DOHH2 (cell line): ENCODE measurements around the gene SLC38A9.
"Not testable (repeated sequence)": the region's sequence is repeated elsewhere in the genome, so short reads cannot be mapped to it uniquely, and the experiment has no call there.

Experiments
- H3F3A ChIP-seq: fragments of 200-600 bp; sonication (generic), shearing (Covaris generic); 2 replicates; pipeline ENCODE4 v1.6.0; 2016; ENCODE audit warnings: antibody characterized with exemption, mild to moderate bottlenecking; ENCODE audit not compliant: control insufficient read depth, insufficient read depth
- H3K27ac ChIP-seq: fragments of 200-600 bp; sonication (generic); 2 replicates; pipeline ENCODE4 v1.5.1; 2014; ENCODE audit warnings: low read depth, mild to moderate bottlenecking, low read length, moderate library complexity
- H3K27me3 ChIP-seq: fragments of 200-600 bp; sonication (generic); 2 replicates; pipeline ENCODE4 v1.6.1; 2014; ENCODE audit warnings: mild to moderate bottlenecking, low read length, mixed read lengths; ENCODE audit not compliant: control insufficient read depth
- H3K36me3 ChIP-seq: fragments of 200-600 bp; sonication (generic); 2 replicates; pipeline ENCODE4 v1.6.1; 2014; ENCODE audit warnings: mild to moderate bottlenecking, low read length, moderate library complexity, mixed read lengths; ENCODE audit not compliant: control insufficient read depth
- H3K4me1 ChIP-seq: fragments of 200-600 bp; sonication (generic); 2 replicates; pipeline ENCODE4 v1.6.1; 2014; ENCODE audit warnings: mild to moderate bottlenecking, low read length, mixed read lengths; ENCODE audit not compliant: control insufficient read depth
- H3K4me2 ChIP-seq: fragments of 200-600 bp; sonication (generic); 2 replicates; pipeline ENCODE4 v1.6.0; 2014; ENCODE audit warnings: mild to moderate bottlenecking, low read length, moderate library complexity
- H3K4me3 ChIP-seq: fragments of 200-600 bp; sonication (generic); 2 replicates; pipeline ENCODE4 v1.5.1; 2014; ENCODE audit warnings: mild to moderate bottlenecking, low read length, mixed read lengths
- H3K79me2 ChIP-seq: fragments of 200-600 bp; sonication (generic); 2 replicates; pipeline ENCODE4 v1.6.1; 2014; ENCODE audit warnings: mild to moderate bottlenecking, low read length, mixed read lengths; ENCODE audit not compliant: control insufficient read depth
- H3K9me2 ChIP-seq: fragments of 200-600 bp; sonication (generic); replicated peaks from 2 replicates; pipeline ENCODE4 v1.6.1; 2014; ENCODE audit warnings: mild to moderate bottlenecking, low read length, mixed read lengths; ENCODE audit not compliant: control insufficient read depth
- H3K9me3 ChIP-seq: fragments of 200-600 bp; sonication (generic); 2 replicates; pipeline ENCODE4 v1.6.1; 2014; ENCODE audit warnings: antibody characterized with exemption, low read length, mixed read lengths; ENCODE audit not compliant: control insufficient read depth, insufficient read depth
- H4K20me1 ChIP-seq: fragments of 200-600 bp; sonication (generic); 2 replicates; pipeline ENCODE4 v1.6.0; 2014; ENCODE audit warnings: low read depth, mild to moderate bottlenecking, antibody characterized with exemption, low read length, moderate library complexity; ENCODE audit not compliant: control insufficient read depth, insufficient read depth
- EZH2phosphoT487 ChIP-seq: fragments of 200-600 bp; sonication (generic); IDR thresholded peaks from 2 replicates; pipeline ENCODE4 v1.6.1; 2017; ENCODE audit warnings: borderline replicate concordance, mild to moderate bottlenecking, antibody characterized with exemption, low read length, moderate library complexity, mixed read lengths
- TF ChIP-seq, protein P1 (sequence below): fragments of 200-600 bp; sonication (generic); IDR thresholded peaks from one replicate; pipeline ENCODE4 v1.5.1; 2014; ENCODE audit warnings: antibody characterized with exemption, mild to moderate bottlenecking, low read depth, low read length; ENCODE audit not compliant: poor library complexity, severe bottlenecking

The SLC38A9 gene, protein sequence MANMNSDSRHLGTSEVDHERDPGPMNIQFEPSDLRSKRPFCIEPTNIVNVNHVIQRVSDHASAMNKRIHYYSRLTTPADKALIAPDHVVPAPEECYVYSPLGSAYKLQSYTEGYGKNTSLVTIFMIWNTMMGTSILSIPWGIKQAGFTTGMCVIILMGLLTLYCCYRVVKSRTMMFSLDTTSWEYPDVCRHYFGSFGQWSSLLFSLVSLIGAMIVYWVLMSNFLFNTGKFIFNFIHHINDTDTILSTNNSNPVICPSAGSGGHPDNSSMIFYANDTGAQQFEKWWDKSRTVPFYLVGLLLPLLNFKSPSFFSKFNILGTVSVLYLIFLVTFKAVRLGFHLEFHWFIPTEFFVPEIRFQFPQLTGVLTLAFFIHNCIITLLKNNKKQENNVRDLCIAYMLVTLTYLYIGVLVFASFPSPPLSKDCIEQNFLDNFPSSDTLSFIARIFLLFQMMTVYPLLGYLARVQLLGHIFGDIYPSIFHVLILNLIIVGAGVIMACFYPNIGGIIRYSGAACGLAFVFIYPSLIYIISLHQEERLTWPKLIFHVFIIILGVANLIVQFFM

DNA sequence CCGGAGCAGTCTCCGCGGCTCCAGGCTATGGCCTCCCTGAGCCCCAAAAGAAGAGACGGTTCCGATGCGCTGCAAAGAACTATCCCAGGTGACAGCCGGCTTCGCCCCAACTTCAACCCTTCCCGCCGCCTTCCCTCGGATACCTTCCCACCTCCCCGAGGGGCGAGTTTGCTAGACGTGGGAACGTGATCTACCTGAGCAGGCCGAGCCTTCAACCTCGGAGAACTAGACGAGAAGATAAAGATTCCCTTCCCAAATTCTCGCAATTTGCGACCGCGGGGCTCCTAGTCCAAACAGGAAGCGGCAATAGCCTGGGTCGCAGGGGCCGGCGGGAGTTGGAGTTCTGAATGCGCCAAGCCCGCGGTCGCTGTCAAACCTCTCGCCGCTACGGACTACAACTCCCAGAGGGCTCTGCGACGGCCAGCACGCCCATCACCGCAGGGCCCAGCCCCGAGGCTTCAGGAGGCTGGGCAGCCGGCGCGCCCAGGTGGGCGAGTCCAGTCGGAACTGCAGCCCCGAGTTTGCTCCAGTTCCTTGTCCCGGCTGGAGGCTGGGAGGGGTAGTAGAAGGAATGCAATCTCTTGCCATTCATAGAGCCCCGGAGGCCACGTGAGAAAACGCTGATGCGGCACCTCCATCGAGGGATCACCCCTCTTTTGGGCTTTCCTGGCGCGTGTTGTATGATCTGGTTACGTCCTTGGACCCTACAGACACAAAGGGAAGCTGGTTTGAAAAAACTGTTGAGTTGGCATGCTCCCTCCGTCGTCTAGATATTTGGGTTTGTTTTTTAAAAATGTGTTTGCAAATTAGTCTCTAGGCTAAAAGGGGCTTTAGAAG lies at the start of gene SLC38A9:
Gene SLC38A9 (minus strand): TSS at position 302 of the 837 bp plus-strand sequence. CDS start 14,366 bp downstream, outside the sequence.
- TF ChIP-seq, protein P1, sequence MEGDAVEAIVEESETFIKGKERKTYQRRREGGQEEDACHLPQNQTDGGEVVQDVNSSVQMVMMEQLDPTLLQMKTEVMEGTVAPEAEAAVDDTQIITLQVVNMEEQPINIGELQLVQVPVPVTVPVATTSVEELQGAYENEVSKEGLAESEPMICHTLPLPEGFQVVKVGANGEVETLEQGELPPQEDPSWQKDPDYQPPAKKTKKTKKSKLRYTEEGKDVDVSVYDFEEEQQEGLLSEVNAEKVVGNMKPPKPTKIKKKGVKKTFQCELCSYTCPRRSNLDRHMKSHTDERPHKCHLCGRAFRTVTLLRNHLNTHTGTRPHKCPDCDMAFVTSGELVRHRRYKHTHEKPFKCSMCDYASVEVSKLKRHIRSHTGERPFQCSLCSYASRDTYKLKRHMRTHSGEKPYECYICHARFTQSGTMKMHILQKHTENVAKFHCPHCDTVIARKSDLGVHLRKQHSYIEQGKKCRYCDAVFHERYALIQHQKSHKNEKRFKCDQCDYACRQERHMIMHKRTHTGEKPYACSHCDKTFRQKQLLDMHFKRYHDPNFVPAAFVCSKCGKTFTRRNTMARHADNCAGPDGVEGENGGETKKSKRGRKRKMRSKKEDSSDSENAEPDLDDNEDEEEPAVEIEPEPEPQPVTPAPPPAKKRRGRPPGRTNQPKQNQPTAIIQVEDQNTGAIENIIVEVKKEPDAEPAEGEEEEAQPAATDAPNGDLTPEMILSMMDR: no peak
- no peak for TF ChIP-seq EZH2phosphoT487

DNA sequence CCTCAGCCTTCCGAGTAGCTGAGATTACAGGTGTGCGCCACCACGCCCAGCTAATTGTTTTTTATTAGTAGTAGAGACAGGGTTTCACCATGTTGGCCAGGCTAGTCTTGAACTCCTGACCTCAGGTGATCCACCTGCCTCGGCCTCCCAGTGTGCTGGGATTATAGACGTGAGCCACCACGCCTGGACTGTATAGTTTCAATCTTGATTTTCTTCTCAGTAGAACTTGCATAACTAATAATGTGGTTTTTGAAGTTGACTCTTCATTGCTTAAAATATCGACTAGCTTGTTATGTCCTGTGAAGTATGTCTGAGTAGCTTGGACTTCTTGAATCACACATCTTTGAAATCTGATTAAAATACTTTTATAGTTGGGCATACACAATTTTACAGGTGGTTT lies 49.6 kb upstream of the SLC38A9 start:
- not testable (repeated sequence) for H4K20me1 ChIP-seq, H3K9me2 ChIP-seq, H3F3A ChIP-seq, H3K36me3 ChIP-seq, H3K27me3 ChIP-seq, H3K27ac ChIP-seq, H3K79me2 ChIP-seq, H3K4me3 ChIP-seq, H3K9me3 ChIP-seq
- Histone ChIP-seq H3K4me2 (peak overlapping the region; percentile 16), H3K4me1 (peaks cover 23% of the 10 kb centered on the region)

More for the DNA sequence above, at the start of gene SLC38A9:
- Histone ChIP-seq H4K20me1 (no peaks in the 10 kb centered on the region), H3K9me3 (no peaks in the 10 kb centered on the region), H3K36me3 (peaks cover 16% of the 10 kb centered on the region), H3K27ac (no peak within 1 kb of the TSS), H3K79me2 (peaks cover 14% of the 10 kb centered on the region), H3K4me3 (peak within 1 kb of the TSS; percentile 94), H3K9me2 (no peaks in the 10 kb centered on the region), H3K27me3 (no peaks in the 10 kb centered on the region), H3F3A (no peaks in the 10 kb centered on the region), H3K4me1 (peaks cover 15% of the 10 kb centered on the region), H3K4me2 (peak within 1 kb of the TSS; percentile 88)

DNA sequence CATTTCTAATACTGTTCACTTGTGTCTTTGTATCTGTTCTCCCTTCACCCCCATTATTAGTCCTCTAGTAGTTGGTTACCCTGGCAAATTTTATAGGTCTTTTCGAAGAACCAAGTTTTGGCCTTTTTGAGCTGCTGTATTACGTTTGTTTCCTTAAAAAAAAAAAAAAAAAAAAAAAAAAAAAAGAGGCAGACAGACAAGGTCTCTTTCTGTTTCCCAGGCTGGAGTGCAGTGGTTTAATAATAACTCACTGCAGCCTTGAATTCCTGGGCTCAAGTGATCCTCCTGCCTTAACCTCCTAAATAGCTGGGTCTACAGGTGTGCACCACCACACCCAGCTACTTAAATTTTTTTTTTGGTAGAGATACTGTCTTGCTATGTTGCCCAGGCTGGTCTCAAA lies 46.6 kb upstream of the SLC38A9 start:
- Histone ChIP-seq H3K36me3 (no peaks in the 10 kb centered on the region), H3K4me2 (no peak overlapping the region), H3K27ac (no peak overlapping the region), H3F3A (no peaks in the 10 kb centered on the region), H3K27me3 (no peaks in the 10 kb centered on the region), H3K4me3 (no peak overlapping the region), H3K79me2 (no peaks in the 10 kb centered on the region), H3K9me3 (no peaks in the 10 kb centered on the region), H4K20me1 (no peaks in the 10 kb centered on the region), H3K9me2 (no peaks in the 10 kb centered on the region), H3K4me1 (peaks cover 13% of the 10 kb centered on the region)
- no peak for TF ChIP-seq EZH2phosphoT487
- TF ChIP-seq, protein P1: no peak
